Fibroblast of lung (primary cell): Measurements from ENCODE around the gene ASGR1. TPM values are rescaled to one million over a fixed set of nuclear protein-coding genes. Genes with fewer than 3 reads are reported as not detected.

Experiments
- DNase-seq, 2 donors: peaks; one replicate each; pipeline versions ENCODE4 v3.0.0 to v3.0.0-alpha.2; 2010; ENCODE audit warnings: low read depth in 2 of 2
- H2AFZ ChIP-seq: 2 replicates; pipeline ENCODE4 v1.5.1; 2012; ENCODE audit warnings: low read length, control low read depth, inconsistent platforms
- H3K27ac ChIP-seq: 2 replicates; pipeline ENCODE4 v1.5.1; 2011; ENCODE audit warnings: low read length, control low read depth; ENCODE audit not compliant: insufficient read depth
- H3K27me3 ChIP-seq: 2 replicates; pipeline ENCODE4 v1.5.1; 2011; ENCODE audit warnings: mild to moderate bottlenecking, low read length; ENCODE audit not compliant: control insufficient read depth, insufficient read depth
- H3K36me3 ChIP-seq: 2 replicates; pipeline ENCODE4 v1.5.1; 2011; ENCODE audit warnings: low read length; ENCODE audit not compliant: control insufficient read depth, insufficient read depth
- H3K4me1 ChIP-seq: 2 replicates; pipeline ENCODE4 v1.5.1; 2011; ENCODE audit warnings: low read length; ENCODE audit not compliant: control insufficient read depth, insufficient read depth; ENCODE audit errors: extremely low read depth
- H3K4me2 ChIP-seq: 2 replicates; pipeline ENCODE4 v1.5.1; 2011; ENCODE audit warnings: low read length, control low read depth; ENCODE audit not compliant: insufficient read depth; ENCODE audit errors: extremely low read depth
- H3K4me3 ChIP-seq, 4 experiments: fragments of 200-600 bp in 1 of 4; sonication (generic) in 1 of 4; replicated peaks in 1 of 4; 2 replicates each; pipeline ENCODE4 v1.5.1; 2011 to 2016; ENCODE audit warnings: low read length in 4 of 4, low read depth in 3 of 4, mild to moderate bottlenecking in 3 of 4, control low read depth in 2 of 4, inconsistent platforms in 1 of 4, mixed read lengths in 1 of 4; ENCODE audit not compliant: insufficient read depth in 1 of 4; ENCODE audit errors: control extremely low read depth in 1 of 4
- H3K79me2 ChIP-seq: 2 replicates; pipeline ENCODE4 v1.5.1; 2012; ENCODE audit warnings: mild to moderate bottlenecking, low read length, inconsistent platforms; ENCODE audit not compliant: control insufficient read depth, insufficient read depth
- H3K9ac ChIP-seq: 2 replicates; pipeline ENCODE4 v1.5.1; 2011; ENCODE audit warnings: mild to moderate bottlenecking, low read length, control low read depth; ENCODE audit not compliant: insufficient read depth
- H3K9me3 ChIP-seq: 2 replicates; pipeline ENCODE4 v1.5.1; 2012; ENCODE audit warnings: low read depth, low read length; ENCODE audit not compliant: control insufficient read depth, insufficient read depth
- H4K20me1 ChIP-seq: 2 replicates; pipeline ENCODE4 v1.5.1; 2011; ENCODE audit warnings: low read length; ENCODE audit not compliant: control insufficient read depth, insufficient read depth; ENCODE audit errors: extremely low read depth
- CTCF ChIP-seq, 2 donors: IDR thresholded peaks in 1 of 2; conservative IDR thresholded peaks in 1 of 2; 1 replicate in 1 of 2; 2 replicates in 1 of 2; pipeline ENCODE4 v1.5.1; 2011 to 2012; ENCODE audit warnings: low read length in 2 of 2, control low read depth in 1 of 2, inconsistent platforms in 1 of 2, low read depth in 1 of 2, mild to moderate bottlenecking in 1 of 2
- EZH2 ChIP-seq: IDR thresholded peaks from 2 replicates; pipeline ENCODE4 v1.5.1; 2012; ENCODE audit warnings: low read length, control low read depth, mild to moderate bottlenecking; ENCODE audit errors: missing control alignments
- polyA plus RNA-seq, 2 donors: library from polyadenylated mRNA; depleted of rRNA in 1 of 2; stranded (reverse) in 1 of 2; unstranded in 1 of 2; fragments of >200 nt; gene quantifications; 2 replicates each; pipeline ENCODE4 v1.2.1, GENCODE V29; 2011 to 2012; ENCODE audit warnings: missing spikeins in 1 of 2
- total RNA-seq: library from RNA; depleted of rRNA; stranded (reverse); fragments of >200 nt; gene quantifications from 2 replicates; pipeline ENCODE4 v1.2.1, GENCODE V29; 2014

The ASGR1 gene
- total and polyA plus RNA-seq, 2 donors (not counting 1 experiment from before 2014, with no cell fraction given) = 0.14 to 0.66 TPM

DNA sequence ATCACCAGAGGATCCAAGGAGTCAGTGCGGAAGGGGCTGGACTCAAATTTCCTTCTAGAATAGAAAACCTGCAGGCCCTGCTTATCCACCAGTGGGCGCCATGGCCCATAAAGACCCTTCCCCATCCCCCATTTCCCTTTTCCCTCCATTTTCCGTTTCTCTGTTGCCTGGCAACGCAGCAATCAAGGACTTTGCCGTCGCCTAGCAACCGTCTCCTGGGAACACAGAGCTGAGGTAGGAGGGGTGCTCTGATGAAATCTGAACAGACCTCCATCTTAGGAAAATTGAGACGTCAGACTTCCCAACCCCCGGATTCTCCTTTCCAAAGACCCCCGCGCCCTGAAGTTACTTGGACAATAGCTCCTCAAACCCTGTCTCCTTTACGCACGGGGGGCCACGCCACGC, 34.7 kb upstream of the ASGR1 start:
- H3K36me3 ChIP-seq = no peaks in the 10 kb centered on the region
- no peaks in the 10 kb centered on the region for H3K27me3 ChIP-seq
- TF ChIP-seq CTCF (conservative IDR thresholded peaks at IDR 0.05 in 1 of 2, IDR thresholded peaks at IDR 0.05 in 1 of 2; ENCODE audit: low read depth in 1 of 2, low read length in 2 of 2) (peak; percentile 26 to 53), EZH2 (no peak)
- H2AFZ ChIP-seq = no peak overlapping the region
- H3K27ac ChIP-seq = peak overlapping the region; percentile 89
- H3K9ac ChIP-seq = peak overlapping the region; percentile 72
- peaks cover 10% of the 10 kb centered on the region for H3K4me1 ChIP-seq
- peak overlapping the region; percentile 76 for H3K4me2 ChIP-seq
- H3K4me3 ChIP-seq = peak overlapping the region; percentile 33 to 78 (median 56)
- no peaks in the 10 kb centered on the region for H4K20me1 ChIP-seq
- peaks cover 35% of the 10 kb centered on the region for H3K79me2 ChIP-seq
- DNase-seq = peak; percentile 77 to 87
- no peaks in the 10 kb centered on the region for H3K9me3 ChIP-seq

DNA sequence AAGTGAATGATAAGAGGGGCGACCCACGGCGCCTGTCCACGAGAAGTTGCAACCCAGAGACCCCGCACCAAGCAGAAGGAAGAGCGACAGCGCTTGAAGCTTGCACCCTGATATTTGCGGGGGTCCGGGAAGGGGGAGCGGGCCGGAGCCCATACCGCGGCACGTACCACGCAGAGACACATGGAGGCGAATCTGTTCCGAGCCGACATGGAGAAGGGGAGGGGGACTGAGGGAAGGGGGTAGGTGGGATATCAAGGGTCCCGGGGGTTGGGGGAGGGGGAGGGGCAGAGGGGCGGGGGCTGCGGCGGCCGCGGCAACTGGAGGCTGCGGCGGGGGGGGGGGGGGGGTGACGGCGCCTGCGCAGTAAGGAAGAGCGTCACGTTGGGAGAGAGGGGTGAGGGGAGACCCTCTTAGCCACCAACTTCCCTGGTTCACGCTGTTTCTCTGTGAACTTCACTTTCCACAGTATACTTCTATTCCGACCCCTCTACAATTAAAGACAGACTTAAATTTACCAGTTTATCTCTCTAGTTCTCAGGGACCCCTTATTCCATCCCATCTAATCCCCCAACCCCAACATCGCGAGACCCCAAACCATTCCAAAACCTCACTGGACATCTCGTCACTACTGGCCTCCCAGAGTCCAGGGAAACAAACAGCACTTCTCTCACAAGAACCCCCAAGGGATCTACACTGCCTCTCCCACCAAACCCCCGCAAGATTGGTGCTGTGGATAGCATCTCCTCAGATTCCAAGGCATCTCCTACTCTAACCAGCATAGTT, 32.5 kb upstream of the ASGR1 start:
- H3K27ac ChIP-seq = no peak overlapping the region
- no peaks in the 10 kb centered on the region for H4K20me1 ChIP-seq
- H3K9me3 ChIP-seq = no peaks in the 10 kb centered on the region
- H3K4me1 ChIP-seq = peaks cover 9% of the 10 kb centered on the region
- peaks cover 31% of the 10 kb centered on the region for H3K79me2 ChIP-seq
- no peak for TF ChIP-seq EZH2
- TF ChIP-seq CTCF (conservative IDR thresholded peaks at IDR 0.05 in 1 of 2, IDR thresholded peaks at IDR 0.05 in 1 of 2; ENCODE audit: low read depth in 1 of 2, low read length in 2 of 2) = no peak
- no peak overlapping the region for H3K9ac ChIP-seq
- H3K27me3 ChIP-seq = no peaks in the 10 kb centered on the region
- peak overlapping the region in 1 of 4 experiments; percentile 37 for H3K4me3 ChIP-seq
- no peak overlapping the region for H2AFZ ChIP-seq
- no peaks in the 10 kb centered on the region for H3K36me3 ChIP-seq
- DNase-seq = no peak
- H3K4me2 ChIP-seq = peak overlapping the region; percentile 40

DNA sequence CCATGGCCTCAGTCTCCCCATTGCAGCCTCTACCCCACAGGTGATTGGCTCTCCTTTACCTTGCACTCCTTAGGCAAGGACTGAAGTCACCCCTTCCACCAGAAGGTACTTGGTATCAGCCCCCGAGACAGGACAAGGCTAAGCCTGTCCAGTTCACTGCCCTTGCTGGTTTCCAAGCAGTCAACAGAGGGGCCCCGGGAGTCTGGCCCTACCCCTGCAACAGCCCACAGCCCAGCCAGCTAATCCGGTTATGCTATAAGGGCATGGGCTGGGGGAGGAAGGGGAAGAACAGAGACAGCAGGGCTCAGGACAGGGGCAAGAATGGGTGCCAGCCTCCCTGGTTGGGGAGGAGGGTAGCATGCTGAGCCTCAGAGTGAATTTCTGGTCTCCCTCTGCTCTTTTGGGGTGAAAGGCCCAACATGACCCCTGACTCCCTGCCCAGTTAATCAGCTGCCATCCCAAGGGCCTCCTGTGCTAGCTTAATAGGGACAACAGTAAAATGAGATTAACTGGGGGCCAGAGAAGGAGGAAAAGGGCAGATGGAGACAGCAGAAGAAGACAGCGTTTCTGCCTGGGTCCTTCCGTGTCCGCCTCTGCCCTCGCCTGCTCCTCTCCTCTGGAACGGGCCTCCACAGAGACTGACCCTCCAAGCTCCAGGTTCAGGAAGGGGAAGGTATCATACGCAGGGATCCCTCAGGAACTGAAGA, 29.7 kb upstream of the ASGR1 start:
- Histone ChIP-seq H3K79me2 (peaks cover 19% of the 10 kb centered on the region), H3K4me3 (no peak overlapping the region), H3K36me3 (no peaks in the 10 kb centered on the region), H4K20me1 (no peaks in the 10 kb centered on the region), H3K9me3 (no peaks in the 10 kb centered on the region), H3K27me3 (no peaks in the 10 kb centered on the region), H3K27ac (no peak overlapping the region), H3K4me1 (peaks cover 5% of the 10 kb centered on the region), H3K9ac (no peak overlapping the region), H3K4me2 (no peak overlapping the region), H2AFZ (no peak overlapping the region)
- DNase-seq = no peak
- TF ChIP-seq EZH2 (no peak), CTCF (conservative IDR thresholded peaks at IDR 0.05 in 1 of 2, IDR thresholded peaks at IDR 0.05 in 1 of 2; ENCODE audit: low read depth in 1 of 2, low read length in 2 of 2) (no peak)
